ENCODE measurements around the gene KCNH2.

DNA sequence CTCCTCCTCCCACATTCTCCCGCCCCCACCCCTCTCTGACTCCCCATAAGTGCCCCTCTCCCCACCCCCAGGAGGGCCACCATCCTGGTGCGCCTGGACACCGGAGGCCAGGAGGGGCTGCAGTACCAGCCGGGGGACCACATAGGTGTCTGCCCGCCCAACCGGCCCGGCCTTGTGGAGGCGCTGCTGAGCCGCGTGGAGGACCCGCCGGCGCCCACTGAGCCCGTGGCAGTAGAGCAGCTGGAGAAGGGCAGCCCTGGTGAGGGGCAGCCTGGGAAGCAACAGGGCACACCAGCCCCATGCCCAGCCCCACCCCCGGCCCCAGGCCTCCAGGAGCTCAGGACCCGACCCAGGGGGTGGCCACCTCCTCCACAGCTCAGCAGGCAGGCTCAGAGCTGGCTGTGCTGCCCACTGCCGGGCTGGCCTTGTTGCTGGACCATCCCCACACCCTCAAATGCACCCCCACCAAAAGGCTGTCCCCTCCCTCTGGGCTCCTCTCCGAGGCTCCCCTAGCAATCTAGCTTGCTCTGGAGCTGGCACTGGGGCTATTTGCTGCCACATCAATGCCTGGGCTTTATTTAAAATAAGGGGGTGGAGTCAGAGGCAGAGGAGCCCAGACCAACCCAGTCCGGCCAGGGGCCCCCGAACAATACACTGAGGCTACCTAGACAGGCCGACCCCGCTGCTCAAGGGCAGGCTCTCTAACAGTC lies 31.4 kb upstream of the KCNH2 start:
- no peak for TF ChIP-seq POLR2A (IDR thresholded peaks at IDR 0.05; ENCODE audit: low read depth, low read length)
- no peak for TF ChIP-seq TAF1 (IDR thresholded peaks at IDR 0.05; ENCODE audit: low read depth, low read length)
- TF ChIP-seq POLR2AphosphoS5 (IDR thresholded peaks at IDR 0.05; ENCODE audit: low read depth, low read length): no peak
- TF ChIP-seq POU2F2 (IDR thresholded peaks at IDR 0.05; ENCODE audit: low read depth, low read length): no peak
- TF ChIP-seq SPI1 (IDR thresholded peaks at IDR 0.05; ENCODE audit: low read depth, low read length): no peak
